NCI-H1092 treated with DMSO at 0.1 percent for 48 hours (cell line): ENCODE results near the gene TBC1D4.

Source experiments
- DNase-seq: peaks from one replicate; lab custom pipeline; 2025; lab: John Stamatoyannopoulos, UW

The TBC1D4 gene

GRCh38 chr13:75485286-75486062 lies 3.5 kb upstream of the TBC1D4 start:
- no peak for DNase-seq

- no peak for DNase-seq
These were observed 781 bp upstream of the TBC1D4 start for GRCh38 chr13:75482820-75483079.

- peak; percentile 81 for DNase-seq
These were observed 546 bp downstream of the TBC1D4 start for GRCh38 chr13:75481176-75482069.

- DNase-seq = peak; percentile 54
These were observed 1.2 kb downstream of the TBC1D4 start for GRCh38 chr13:75480671-75481175.

GRCh38 chr13:75479102-75479740 lies 2.7 kb downstream of the TBC1D4 start:
- no peak for DNase-seq

GRCh38 chr13:75478659-75479058 lies 3.3 kb downstream of the TBC1D4 start:
- DNase-seq = no peak

GRCh38 chr13:75474956-75475355 lies 7.0 kb downstream of the TBC1D4 start:
- DNase-seq = no peak

- DNase-seq = no peak
These were observed 8.5 kb downstream of the TBC1D4 start for GRCh38 chr13:75473468-75473867.

GRCh38 chr13:75470676-75471075 lies 11.3 kb downstream of the TBC1D4 start:
- DNase-seq = no peak

GRCh38 chr13:75469047-75469446 lies 12.9 kb downstream of the TBC1D4 start:
- no peak for DNase-seq

GRCh38 chr13:75468602-75469001 lies 13.4 kb downstream of the TBC1D4 start:
- DNase-seq = no peak

GRCh38 chr13:75468098-75468497 lies 13.9 kb downstream of the TBC1D4 start:
- DNase-seq = no peak

- no peak for DNase-seq
These were observed 14.8 kb downstream of the TBC1D4 start for GRCh38 chr13:75467040-75467728.

GRCh38 chr13:75465236-75465635 lies 16.7 kb downstream of the TBC1D4 start:
- no peak for DNase-seq

GRCh38 chr13:75461314-75461713 lies 20.7 kb downstream of the TBC1D4 start:
- no peak for DNase-seq

- DNase-seq = no peak
These were observed 21.3 kb downstream of the TBC1D4 start for GRCh38 chr13:75460644-75461043.

GRCh38 chr13:75458696-75459422 lies 23.1 kb downstream of the TBC1D4 start:
- peak; percentile 77 for DNase-seq

- DNase-seq = no peak
These were observed 26.0 kb downstream of the TBC1D4 start for GRCh38 chr13:75455962-75456361.

- DNase-seq = no peak
These were observed 27.5 kb downstream of the TBC1D4 start for GRCh38 chr13:75454497-75454896.

- DNase-seq = no peak
These were observed 29.4 kb downstream of the TBC1D4 start for GRCh38 chr13:75452564-75452963.

- DNase-seq = no peak
These were observed 34.5 kb downstream of the TBC1D4 start for GRCh38 chr13:75447493-75447892.
